ENCODE data around the gene AEBP2.

GRCh38 chr12:19499030-19499429 lies 59.7 kb downstream of the AEBP2 start:
- TF ChIP-seq POLR2A (IDR thresholded peaks at IDR 0.05): no peak
- TF ChIP-seq POLR2AphosphoS5 (IDR thresholded peaks at IDR 0.05): no peak
- TF ChIP-seq CTCF (IDR thresholded peaks at IDR 0.05): no peak
